ENCODE data around the gene MYEOV. TPM values are rescaled to one million over a fixed set of nuclear protein-coding genes. Genes with fewer than 3 reads are reported as not detected.

Gene MYEOV
- total RNA-seq, 1 donor from 2014 or later = not detected

DNA sequence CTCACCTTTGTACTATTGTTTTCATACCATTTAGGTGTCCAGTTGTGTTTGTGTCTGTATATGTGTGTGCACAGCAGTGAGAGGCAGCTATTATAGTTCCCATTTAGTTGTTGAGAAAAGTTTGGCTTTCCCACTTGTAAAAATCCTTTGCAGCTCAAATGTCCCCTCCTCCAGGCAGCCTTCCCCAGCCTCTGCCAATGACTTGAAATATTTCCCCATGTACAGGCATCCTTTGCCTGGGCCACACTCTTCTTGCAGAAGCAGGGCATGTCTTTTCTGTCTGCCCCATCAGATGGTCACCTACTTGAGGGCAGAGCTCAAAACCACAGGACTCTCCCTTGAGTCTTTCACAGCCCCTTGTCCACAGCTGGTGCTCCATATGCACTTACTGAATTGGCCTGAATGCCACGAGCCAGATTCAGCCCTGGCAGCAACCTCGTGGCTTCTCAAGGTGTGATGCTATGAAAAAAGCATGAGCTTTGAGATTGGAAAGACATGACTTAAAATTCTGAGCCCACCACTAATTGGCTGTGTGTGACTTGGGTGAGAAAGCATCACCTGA, 39.3 kb downstream of the MYEOV start:
- Mint-ChIP-seq H3K4me1 (ENCODE audit: low read depth, unreplicated experiment) (peaks cover 2% of the 10 kb centered on the region), H3K36me3 (ENCODE audit: unreplicated experiment) (peaks cover 6% of the 10 kb centered on the region), H3K9me3 (ENCODE audit: unreplicated experiment) (no peaks in the 10 kb centered on the region), H3K27me3 (ENCODE audit: unreplicated experiment) (peaks cover 3% of the 10 kb centered on the region), H3K4me3 (ENCODE audit: unreplicated experiment) (no peak overlapping the region), H3K27ac (ENCODE audit: unreplicated experiment) (no peak overlapping the region)
- no peak for DNase-seq
- no peak for TF ChIP-seq CTCF (IDR thresholded peaks at IDR 0.05; ENCODE audit: partially characterized antibody, unreplicated experiment)

DNA sequence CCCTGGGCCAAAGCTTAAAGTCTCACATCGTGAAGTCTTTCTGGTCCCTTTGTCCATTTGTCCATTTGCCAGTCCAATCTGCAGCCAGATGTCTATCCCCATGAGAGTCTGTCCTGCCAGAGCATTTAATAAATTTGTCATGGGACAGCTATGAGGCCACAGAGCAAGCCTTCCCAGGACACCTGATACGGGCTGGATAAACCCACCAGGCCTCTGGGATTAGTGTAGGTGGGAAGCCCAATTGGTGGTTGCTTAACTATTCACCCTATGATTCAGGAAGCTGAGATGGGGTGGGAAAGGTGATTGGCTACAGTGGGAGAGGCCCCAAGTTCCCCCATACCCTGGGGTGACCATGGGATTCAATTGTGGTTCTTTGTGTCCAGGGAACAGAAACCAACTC, 39.9 kb downstream of the MYEOV start:
- no peak for DNase-seq
- peaks cover 2% of the 10 kb centered on the region for H3K9me3 Mint-ChIP-seq (ENCODE audit: unreplicated experiment)
- H3K27me3 Mint-ChIP-seq (ENCODE audit: unreplicated experiment) = peaks cover 5% of the 10 kb centered on the region
- H3K27ac Mint-ChIP-seq (ENCODE audit: unreplicated experiment) = no peak overlapping the region
- H3K4me1 Mint-ChIP-seq (ENCODE audit: low read depth, unreplicated experiment) = peaks cover 2% of the 10 kb centered on the region
- H3K4me3 Mint-ChIP-seq (ENCODE audit: unreplicated experiment) = no peak overlapping the region
- no peak for TF ChIP-seq CTCF (IDR thresholded peaks at IDR 0.05; ENCODE audit: partially characterized antibody, unreplicated experiment)
- H3K36me3 Mint-ChIP-seq (ENCODE audit: unreplicated experiment) = peaks cover 6% of the 10 kb centered on the region

GRCh38 chr11:69335007-69335780, 41.2 kb downstream of the MYEOV start:
- Mint-ChIP-seq H3K4me3 (ENCODE audit: unreplicated experiment) (no peak overlapping the region), H3K36me3 (ENCODE audit: unreplicated experiment) (peaks cover 13% of the 10 kb centered on the region), H3K9me3 (ENCODE audit: unreplicated experiment) (peaks cover 5% of the 10 kb centered on the region), H3K27ac (ENCODE audit: unreplicated experiment) (no peak overlapping the region), H3K4me1 (ENCODE audit: low read depth, unreplicated experiment) (peaks cover 2% of the 10 kb centered on the region), H3K27me3 (ENCODE audit: unreplicated experiment) (peaks cover 11% of the 10 kb centered on the region)
- TF ChIP-seq CTCF (IDR thresholded peaks at IDR 0.05; ENCODE audit: partially characterized antibody, unreplicated experiment) = no peak
- DNase-seq = no peak

DNA sequence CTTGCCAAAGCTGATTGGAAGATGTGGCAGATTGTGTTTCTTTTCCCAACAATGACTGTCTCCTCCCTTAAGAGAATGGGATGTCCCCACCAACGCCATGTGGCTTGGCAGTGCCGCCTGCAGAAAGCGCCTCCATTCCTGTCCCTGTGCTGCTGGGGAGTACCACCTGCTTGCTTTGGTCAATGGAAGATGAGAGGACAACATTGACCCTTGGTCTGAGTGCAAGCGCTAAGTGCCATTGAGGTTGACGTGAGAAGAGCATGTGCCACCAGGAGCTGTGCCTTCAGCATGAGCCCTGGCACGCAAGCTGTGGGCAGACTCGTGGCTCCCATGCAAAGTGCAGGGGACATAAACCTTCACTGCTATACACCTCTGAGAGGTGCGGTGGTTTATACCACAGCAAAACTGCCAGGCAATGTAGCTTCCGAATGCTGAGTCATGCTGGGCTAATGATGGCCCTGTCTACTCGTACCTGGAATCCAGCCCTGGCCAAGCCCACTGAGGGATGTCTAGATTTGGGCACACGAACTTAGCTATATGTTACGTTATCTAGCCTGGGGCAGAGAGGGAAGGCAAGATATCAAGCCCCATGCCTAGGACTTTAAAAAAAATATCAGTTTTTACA, 41.9 kb downstream of the MYEOV start:
- Mint-ChIP-seq H3K4me3 (ENCODE audit: unreplicated experiment) (no peak overlapping the region), H3K27me3 (ENCODE audit: unreplicated experiment) (peaks cover 13% of the 10 kb centered on the region), H3K27ac (ENCODE audit: unreplicated experiment) (no peak overlapping the region), H3K36me3 (ENCODE audit: unreplicated experiment) (peaks cover 13% of the 10 kb centered on the region), H3K4me1 (ENCODE audit: low read depth, unreplicated experiment) (peaks cover 2% of the 10 kb centered on the region), H3K9me3 (ENCODE audit: unreplicated experiment) (peaks cover 5% of the 10 kb centered on the region)
- TF ChIP-seq CTCF (IDR thresholded peaks at IDR 0.05; ENCODE audit: partially characterized antibody, unreplicated experiment) = no peak
- no peak for DNase-seq

Measured in glutamatergic neuron (in vitro differentiated cells).